Left lobe of liver (tissue), 2 donors: ENCODE measurements around the gene MCU. TPM values are rescaled to one million over a fixed set of nuclear protein-coding genes. Genes with fewer than 3 reads are reported as not detected.
A peak's percentile ranks its signal among the peaks of the same experiment; 100 is the strongest.
"Not testable (repeated sequence)": the region's sequence is repeated elsewhere in the genome, so short reads cannot be mapped to it uniquely, and the experiment has no call there.

Experiments
- ATAC-seq: fragments of 200-7000 bp; cut with Tn5 transposase; one replicate; pipeline ENCODE4 v1.9.1; 2020; ENCODE audit warnings: mild to moderate bottlenecking, moderate library complexity
- DNase-seq: peaks from one replicate; pipeline ENCODE4 v3.0.0-alpha.2; 2020; ENCODE audit warnings: low spot score
- total RNA-seq: library from RNA; stranded (reverse); gene quantifications from one replicate; pipeline ENCODE4 v1.2.1, GENCODE V29; 2021
- donor health status: DM: no; HTN: no; CAD: no; lungs with moderate emphysema.
- donor health status: DM: no; HTN: yes; CAD: no.

The MCU gene
- total RNA-seq, 1 donor from 2014 or later = 6.6 TPM

DNA sequence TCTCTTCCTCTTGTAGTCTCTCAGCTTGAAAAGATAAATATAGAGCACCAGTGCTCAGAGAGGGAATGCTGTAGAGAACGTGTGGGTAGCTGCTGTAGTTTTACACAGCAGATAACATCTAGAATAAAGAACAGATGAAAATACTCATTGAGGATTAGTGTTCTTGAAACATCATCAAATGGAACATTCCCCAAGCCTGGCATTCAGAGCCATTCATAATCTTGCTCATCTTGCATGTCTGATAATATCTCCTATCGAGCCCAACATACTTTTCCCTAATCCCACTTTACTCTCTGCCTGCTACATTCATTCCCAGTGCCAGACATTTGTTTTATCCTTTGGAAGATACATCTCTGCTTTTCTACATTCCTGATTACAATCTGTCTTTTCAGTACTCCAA lies 35.2 kb downstream of the MCU start:
- DNase-seq = no peak
- ATAC-seq = no peak

GRCh38 chr10:72728462-72728861 lies 36.5 kb downstream of the MCU start:
- DNase-seq (no peak), ATAC-seq (no peak)

GRCh38 chr10:72729528-72729927 lies 37.6 kb downstream of the MCU start:
- no peak for ATAC-seq
- DNase-seq = no peak

DNA sequence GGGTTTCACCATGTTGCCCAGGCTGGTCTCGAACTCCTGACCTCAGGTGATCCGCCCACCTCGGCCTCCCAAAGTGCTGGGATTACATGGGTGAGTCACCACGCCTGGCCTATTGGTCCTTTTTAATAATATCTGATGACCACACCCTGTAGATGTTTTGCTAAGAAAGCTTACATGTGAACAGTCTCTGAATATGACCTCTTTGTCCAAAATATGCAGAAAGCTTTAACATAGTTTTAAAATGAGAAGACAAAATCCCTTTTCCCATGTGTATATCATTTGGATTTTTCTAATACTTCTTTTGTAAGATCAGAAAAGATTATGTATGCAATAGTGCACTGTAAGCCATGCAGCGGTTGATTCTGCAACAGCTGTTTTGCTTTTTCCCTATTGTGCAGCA lies 38.5 kb downstream of the MCU start:
- ATAC-seq (no peak), DNase-seq (no peak)

GRCh38 chr10:72731916-72732419 lies 40.0 kb downstream of the MCU start:
- no peak for ATAC-seq

DNA sequence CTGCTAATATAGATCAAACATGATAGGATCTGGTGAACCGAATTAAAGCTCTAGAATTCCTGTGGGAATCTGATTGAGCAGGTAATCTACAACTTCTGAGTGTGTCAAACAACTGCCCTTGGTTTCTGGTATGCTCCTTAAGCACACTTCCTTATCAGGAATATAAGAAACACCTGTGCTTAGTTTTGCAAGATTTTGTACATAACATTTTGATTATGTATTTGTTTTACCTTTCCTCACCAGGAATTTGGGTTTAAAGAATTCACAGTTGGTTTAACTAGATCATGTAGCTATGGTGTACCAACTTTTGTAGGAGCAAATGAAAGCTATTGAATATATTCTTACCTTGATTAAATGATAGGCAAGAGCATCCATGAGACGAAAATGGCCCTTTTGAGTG lies 40.6 kb downstream of the MCU start:
- no peak for DNase-seq
- no peak for ATAC-seq

More at GRCh38 chr10:72731916-72732419, 40.0 kb downstream of the MCU start:
- no peak for DNase-seq

DNA sequence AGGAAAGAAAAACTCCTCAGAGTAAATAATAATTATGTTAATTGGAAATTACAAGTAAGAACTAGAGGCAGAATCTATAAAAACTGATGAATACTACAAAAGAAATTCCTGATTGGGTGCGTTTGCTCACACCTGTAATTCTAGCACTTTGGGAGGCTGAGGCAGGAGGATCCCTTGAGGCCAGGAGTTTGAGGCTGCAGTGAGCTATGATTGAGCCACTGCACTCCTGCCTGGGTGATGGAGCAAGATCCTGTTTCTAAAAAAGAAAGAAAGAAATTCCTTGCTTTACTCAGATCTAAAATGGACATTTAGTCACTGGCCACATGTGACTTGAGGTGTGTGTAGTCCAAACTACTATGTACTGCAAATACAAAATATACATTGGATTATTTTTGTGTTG lies 42.0 kb downstream of the MCU start:
- no peak for DNase-seq
- no peak for ATAC-seq

GRCh38 chr10:72735288-72735936 lies 43.5 kb downstream of the MCU start:
- ATAC-seq (no peak), DNase-seq (no peak)

DNA sequence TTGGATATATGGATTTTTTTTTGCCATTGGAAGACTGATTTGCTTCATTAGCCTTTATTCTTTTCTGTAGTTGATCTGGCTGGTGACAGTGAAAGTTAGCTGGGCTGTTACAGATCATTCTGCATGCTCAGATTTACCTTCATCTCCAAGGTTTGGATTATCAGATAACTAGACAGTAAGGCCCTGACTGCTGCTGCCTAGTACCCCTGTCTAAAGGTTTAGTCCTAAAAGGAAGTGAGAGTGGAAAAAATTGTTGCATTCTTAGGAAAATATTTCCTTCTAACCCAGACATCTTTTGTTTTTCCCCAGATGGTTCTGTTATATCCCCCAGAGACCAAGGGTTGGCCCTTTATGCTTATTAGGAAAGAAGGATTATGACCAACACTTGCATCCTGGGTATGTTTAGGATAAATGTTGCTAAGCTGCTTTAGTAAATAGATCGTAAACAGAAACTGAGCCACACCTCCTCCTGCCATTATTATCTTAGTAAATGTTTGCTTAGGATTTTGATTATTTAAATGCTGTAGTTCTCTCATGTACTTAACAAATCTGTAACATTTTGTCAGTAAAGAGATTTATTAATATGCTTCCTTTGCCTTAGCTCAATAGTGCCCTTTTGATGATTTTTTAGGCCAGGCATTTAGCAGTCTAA lies 44.4 kb downstream of the MCU start:
- no peak for DNase-seq
- ATAC-seq = no peak

- DNase-seq = no peak
- no peak for ATAC-seq
Observed at GRCh38 chr10:72736828-72737220, 44.9 kb downstream of the MCU start.

- ATAC-seq, DNase-seq: not testable (repeated sequence)
Observed at GRCh38 chr10:72737357-72737756, 45.4 kb downstream of the MCU start.

DNA sequence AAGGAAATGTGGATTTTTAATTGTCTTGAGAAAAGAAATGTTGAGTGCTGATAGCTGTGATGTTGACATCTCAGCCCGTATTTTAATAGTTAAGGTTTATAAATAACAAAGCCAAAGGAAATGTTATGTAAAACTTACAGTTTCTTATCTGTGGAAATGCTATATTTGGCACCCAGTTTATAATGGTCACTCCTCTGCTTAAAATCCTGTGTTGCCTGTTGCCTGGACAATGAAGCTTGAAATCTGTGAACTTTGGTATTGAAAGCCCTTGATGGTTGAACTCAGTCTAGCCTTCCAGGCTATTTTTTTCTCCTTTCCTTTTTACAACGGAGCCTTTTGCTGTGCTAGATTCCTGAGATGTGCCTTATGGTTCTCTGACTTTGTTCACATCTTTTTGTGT lies 46.5 kb downstream of the MCU start:
- DNase-seq (no peak), ATAC-seq (peak; percentile 70)

- ATAC-seq (peak; percentile 31), DNase-seq (no peak)
Observed at GRCh38 chr10:72740528-72740927, 48.6 kb downstream of the MCU start.

DNA sequence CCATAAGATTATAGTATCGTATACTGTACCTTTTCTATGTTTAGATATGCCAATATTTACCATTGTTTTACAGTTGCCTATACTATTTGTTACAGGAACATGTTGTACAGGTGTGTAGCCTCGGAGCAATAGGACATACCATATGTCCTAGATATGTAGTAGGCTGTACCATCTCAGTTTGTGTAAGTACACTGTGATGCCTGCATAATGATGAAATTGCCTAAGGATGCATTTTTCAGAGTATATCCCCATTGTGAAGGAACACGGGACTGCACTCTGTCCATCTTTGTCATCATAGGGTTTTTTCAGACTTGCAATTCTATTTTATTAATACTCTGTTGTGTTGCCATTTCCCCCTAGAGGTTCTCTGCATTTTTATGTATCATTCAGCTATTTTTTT lies 50.1 kb downstream of the MCU start:
- no peak for ATAC-seq
- DNase-seq = no peak

- ATAC-seq (no peak), DNase-seq (no peak)
Observed at GRCh38 chr10:72742797-72743196, 50.9 kb downstream of the MCU start.

DNA sequence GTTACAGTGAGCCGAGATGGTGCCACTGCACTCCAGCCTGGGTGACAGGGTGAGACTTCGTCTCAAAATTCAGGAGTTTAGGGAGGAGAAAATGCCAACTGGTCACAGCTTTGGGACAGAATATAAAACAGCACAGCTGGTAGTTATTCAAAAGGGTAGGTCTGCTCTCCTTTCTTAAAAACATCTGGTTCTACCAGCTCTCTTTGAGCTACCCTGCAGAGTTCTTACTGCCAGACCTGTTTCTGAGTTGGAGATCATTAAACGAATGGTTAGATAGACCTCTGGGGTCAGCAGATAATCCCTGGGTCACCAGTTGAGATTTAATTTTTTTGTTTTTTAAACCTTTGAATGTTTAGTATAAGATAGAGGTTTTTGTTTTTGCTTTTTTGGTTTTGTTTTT lies 52.6 kb downstream of the MCU start:
- no peak for DNase-seq
- ATAC-seq = no peak

GRCh38 chr10:72746426-72747363 lies 54.8 kb downstream of the MCU start:
- ATAC-seq (no peak), DNase-seq (no peak)

GRCh38 chr10:72747521-72747920 lies 55.6 kb downstream of the MCU start:
- DNase-seq (no peak), ATAC-seq (no peak)

DNA sequence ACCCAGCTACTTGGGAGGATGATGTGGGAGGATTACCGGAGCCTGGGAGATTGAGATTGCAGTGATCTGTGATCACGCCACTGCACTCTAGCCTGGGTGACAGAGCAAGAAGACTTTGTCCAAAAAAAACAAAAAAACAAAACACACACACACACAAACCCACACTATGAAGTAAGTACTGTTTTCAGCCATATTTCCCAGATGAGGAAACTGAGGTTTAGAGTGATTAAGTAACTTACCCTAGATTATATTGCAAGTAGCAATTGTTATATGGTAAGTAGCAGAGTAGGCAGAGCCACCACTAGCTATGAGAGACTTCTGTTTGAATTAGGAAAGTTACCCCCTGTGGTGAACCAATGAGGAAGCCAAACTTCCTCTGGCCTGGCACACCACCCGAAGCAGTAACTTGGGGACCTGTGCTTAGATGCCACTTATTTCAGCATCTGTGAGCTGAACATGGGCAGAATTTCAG lies 61.9 kb downstream of the MCU start:
- DNase-seq (no peak), ATAC-seq (peak; percentile 23)

GRCh38 chr10:72754275-72755032 lies 62.5 kb downstream of the MCU start:
- DNase-seq (no peak), ATAC-seq (no peak)
